Stimulated activated CD8-positive, alpha-beta memory T cell treated with anti-CD3 and anti-CD28 coated beads, Interleukin-12 subunit alpha, Interleukin-12 subunit beta, amount 100 ng/mL, for 24 hours (primary cell): ENCODE measurements around the gene UCN.
A peak's percentile ranks its signal among the peaks of the same experiment; 100 is the strongest.
"Not testable (repeated sequence)": the region's sequence is repeated elsewhere in the genome, so short reads cannot be mapped to it uniquely, and the experiment has no call there.

Experiments
- DNase-seq: peaks from one replicate; pipeline ENCODE4 v3.0.0-alpha.2; 2020; ENCODE audit errors: extremely low read depth

UCN gene, protein sequence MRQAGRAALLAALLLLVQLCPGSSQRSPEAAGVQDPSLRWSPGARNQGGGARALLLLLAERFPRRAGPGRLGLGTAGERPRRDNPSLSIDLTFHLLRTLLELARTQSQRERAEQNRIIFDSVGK

GRCh38 chr2:27308359-27308881, at the start of gene UCN:
Gene UCN, minus strand, starts transcription at chr2:27308445. Its CDS starts 550 bp downstream, at chr2:27307895.
- DNase-seq, result no peak

DNA sequence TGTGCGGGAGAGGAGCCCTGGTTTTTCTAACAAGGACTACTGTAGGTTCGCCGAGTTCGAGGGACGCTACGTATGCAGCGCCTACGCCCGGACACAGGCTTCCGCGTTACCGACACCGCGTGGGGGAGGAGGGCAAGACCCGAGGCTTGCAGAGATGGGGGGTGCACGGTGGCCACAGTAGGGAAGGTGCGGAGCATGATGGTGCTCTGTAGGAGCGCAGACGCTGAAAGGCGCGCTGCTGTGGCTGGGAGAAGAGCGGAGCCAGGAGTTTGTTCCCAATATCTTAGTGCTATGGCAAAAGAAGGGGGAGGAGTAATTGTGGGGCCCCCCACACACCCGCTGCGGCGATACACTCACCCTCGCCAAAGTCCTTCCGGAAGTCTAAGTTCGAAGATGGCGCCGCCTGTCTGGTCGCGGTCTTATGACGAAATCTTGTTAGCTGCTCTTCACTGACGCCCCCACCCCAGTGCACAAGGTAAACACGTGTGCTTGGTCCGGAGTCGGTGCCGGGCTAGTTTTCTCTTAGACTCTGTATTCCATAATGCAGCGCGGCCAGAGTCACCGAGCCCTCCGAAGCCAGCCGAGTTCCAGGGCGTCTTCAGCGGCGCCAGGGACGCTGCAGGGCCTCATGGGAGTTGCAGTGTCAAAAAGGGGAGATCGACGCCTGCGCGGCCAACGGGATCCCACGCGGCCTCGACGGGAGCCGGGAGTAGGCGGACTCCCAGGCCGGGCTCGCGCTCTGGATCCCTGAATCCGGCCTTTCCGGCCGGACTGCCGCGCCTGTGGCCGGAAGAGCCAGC, 48.3 kb upstream of the UCN start, which contains the start of gene GTF3C2:
GTF3C2 (minus strand) TSS at position 383 of the 800 bp plus-strand sequence. CDS start 13,210 bp downstream, outside the sequence.
- peak; percentile 83 for DNase-seq

GRCh38 chr2:27356056-27356381, 47.8 kb upstream of the UCN start:
- DNase-seq, result no peak

- no peak for DNase-seq
These were observed 46.3 kb upstream of the UCN start for GRCh38 chr2:27354597-27354927.

DNA sequence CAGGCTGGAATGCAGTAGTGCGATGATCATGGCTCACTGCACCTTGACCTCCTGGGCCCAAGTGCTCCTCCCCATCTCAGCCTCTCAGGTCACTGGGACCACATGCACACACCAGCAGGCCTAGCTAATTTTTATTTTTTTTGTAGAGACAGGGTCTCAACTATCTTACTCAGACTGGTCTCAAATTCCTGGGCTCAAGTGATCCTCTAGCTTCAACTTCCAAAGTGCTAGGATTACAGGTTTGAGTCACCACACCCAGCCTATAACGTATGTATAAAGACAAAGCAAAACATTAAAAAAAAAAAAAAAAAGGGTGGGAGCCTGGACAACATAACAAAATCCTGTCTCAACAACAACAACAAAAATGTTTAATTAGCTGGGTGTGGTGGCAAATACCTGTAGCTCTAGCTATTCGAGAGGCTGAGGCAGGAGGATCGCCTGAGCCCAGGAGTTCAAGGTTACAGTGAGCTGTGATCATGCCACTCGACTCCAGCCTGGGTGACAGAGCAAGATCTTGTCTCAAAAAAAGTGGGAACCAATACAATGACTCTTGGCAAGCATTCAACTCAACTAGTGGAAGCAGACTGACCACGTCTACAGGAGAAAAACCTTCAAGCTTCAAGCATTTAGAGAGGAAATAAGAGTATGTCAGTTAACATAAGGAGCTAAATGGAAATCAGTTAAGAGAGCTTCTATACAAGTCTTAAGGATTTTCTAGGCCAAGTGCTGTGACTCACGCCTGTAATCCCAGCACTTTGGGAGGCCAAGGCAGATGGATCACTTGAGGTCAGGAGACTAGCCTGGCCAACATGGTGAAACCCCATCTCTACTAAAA, 45.7 kb upstream of the UCN start:
- DNase-seq, result no peak

GRCh38 chr2:27353386-27353761, 45.1 kb upstream of the UCN start:
- not testable (repeated sequence) for DNase-seq

DNA sequence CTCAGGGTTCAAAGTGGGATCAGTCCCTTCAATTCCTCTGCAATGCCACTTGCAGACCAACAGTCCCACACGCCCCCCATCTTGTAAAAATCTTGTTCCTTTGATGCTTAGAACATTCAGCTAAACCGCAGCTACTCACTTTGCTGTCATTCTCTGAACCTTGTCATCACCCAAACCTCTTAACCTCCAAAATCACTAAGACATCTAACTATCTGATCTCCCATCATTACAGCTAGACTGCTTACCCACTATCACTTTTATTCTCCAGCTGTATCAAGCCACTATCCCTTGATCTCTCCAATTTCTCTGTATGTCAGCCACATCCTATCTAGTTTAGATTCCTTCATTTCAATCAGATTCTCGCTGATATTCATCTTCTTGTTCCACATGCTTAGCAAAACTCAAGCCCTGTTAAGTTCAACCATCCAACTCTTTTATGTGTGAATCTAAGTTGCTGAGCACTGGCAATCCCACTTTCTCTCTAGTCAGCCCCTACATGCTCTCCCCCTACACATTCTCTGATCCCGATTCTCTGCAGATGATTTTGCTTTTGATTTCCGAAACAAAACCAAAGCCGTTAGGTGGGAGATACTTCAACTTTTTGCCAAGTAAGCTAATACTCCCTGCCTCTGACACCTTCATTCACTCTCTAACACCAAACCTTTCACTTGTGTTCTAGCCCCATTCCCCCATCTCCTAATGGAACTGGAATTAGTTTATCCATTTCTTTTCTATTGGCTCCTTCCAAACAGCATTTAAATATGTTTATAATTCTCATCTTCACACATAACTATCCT, 43.8 kb upstream of the UCN start:
- no peak for DNase-seq

GRCh38 chr2:27350106-27350693, 42.0 kb upstream of the UCN start:
- DNase-seq, result no peak

GRCh38 chr2:27347641-27348040, 39.4 kb upstream of the UCN start:
- no peak for DNase-seq

DNA sequence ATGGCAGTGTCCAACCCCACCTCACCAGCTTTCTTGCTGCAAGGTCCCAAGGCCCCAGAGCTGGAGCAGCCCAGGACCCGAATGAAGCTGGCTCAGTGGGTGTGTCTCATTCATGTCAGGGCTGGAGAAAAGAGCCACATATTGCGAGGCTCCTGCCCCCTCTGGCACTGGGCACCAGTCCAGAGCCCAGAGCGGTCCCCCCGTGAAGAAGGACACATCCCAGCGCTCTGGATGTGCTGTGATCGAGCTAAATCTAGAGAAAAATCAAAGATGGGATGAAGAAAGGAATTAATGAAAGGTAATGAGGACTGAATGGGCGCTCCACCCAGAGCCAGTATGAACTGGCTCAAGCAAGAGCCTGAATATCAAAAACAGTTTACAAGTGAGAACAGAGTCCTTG, 27.9 kb upstream of the UCN start:
- DNase-seq, result no peak

- DNase-seq, result no peak
These were observed 27.1 kb upstream of the UCN start for GRCh38 chr2:27335311-27335710.

- no peak for DNase-seq
These were observed 16.5 kb upstream of the UCN start for GRCh38 chr2:27324720-27325119.

GRCh38 chr2:27323596-27324285, 15.5 kb upstream of the UCN start:
- DNase-seq, result no peak

DNA sequence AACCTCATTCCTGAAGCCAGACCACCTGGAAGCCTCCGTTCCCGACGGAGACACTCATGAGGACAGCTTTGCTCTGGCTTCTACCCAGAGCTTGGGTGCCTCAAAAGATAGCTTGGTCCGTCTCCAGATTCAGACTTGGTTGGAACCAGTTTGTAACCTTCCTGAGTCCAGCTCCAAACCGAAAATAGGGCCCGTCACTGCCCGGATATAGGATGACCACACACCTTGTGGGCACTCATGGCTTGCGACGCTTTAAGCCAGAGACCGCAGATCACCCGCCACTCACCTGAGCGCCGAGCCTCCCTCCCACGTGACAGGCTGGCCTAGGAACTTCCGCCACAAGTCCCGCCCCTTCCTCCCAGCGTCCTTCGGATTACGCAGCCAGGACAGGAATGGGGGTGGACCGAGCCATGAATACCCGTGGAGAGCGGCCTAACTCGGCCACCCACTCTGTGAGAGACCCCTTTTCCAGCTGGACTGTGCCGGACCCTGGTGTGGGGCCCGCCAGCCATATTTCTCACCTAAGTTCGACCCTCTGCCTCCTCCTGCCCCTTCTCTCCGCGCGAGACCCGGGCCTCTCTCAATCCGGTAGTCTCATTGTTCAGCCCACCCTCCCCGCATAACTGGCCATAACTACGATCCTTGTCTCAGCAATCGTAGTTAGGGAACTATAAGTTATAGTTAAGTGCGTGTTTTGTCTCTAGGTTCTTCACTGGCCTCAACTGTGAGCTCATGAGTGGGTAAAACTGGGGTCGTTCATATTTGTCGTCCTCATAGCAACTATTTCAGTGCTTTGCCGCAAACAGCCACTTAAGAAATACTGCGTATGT, 14.7 kb upstream of the UCN start, which contains the start of gene MPV17:
MPV17 (minus strand) TSS at position 332 of the 830 bp plus-strand sequence. CDS start 580 bp downstream, outside the sequence.
- DNase-seq, result peak; percentile 81

DNA sequence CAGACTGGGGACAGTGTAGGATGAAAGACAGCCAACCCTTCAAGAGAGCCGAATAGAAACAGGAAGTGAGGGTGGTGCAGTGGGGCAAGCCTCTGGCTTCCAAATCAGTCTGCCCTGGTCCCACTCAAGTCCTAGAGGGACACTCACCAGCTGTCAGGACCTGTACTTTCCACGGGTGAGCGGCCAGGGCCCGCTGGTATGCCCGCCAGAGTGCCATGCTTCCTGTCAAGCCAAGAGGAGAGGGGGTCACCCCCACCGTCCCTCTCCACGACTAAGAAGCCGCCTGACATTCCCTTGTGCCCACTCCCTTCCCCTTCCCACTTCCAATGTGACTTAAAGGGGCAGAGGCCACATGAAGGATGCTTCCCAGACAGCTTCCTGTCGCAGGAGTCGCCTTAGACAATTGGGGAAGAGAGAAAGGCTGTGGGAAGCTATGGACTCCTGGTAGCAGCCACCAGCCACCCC, 14.1 kb upstream of the UCN start:
- no peak for DNase-seq

DNA sequence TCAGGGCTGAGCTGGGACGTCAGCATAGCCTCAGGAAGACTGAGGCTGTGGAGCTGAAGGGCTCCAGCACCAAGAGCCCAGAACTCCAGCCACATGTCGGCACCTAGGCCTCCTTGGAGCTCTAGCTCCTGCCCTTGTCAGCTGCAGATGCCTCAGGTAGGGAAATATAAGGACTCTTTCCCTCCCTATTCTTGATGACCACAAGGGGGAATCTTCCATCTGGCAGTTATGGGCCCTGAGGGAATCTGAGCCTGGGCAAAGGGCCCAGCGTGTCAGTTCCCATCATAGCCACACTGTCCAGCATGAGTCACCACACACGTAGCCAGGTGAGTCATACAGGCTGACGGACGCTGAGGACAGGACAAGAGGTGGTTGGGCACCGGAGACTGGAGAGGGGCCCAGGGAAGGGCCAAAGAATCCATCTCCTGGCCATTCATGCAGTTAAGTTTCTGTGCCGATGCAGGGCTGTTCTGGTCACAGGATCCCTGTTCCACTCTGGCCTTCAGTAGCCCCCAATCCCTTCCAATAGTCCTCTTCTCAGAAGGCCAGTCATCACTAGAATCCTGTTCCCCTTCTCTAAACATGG, 12.8 kb upstream of the UCN start:
- DNase-seq, result no peak

DNA sequence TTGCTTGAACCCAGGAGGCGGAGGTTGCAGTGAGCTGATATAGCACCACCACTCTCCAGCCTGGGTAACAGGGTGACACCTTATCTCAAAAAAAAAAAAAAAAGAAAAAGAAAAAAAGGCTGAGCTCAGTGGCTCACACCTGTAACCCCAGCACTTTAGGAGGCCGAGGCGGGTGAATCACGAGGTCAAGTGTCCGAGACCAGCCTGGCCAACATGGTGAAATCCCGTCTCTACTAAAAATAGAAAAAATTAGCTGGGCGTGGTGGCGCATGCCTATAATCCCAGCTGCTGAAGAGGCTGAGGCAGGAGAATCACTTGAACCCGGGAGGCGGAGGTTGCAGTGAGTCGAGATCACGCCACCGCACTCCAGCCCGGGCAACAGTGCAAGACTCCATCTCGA, 11.6 kb upstream of the UCN start:
- DNase-seq, result not testable (repeated sequence)

GRCh38 chr2:27316655-27317412, 8.6 kb upstream of the UCN start:
- DNase-seq, result no peak
